ENCODE measurements around the gene MCAT.

MCAT gene

DNA sequence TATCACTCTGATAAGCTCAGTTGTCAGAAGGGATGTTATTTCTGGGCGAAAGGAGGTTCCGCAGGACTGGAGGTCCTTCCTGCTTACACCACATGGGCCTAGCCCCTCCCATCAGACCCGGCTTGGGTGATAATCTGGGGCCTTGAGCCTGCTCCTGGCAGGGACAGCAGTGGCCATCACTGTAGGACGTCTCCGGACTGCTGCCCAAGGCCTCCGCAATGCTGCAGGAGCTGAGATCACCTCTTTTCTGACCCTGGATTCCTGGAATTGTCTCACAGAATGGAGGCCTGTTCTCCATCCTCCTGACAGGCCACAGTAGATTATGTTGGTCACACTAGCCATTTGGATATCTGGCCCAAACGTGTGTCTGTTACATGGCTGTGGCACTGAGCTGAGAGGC is 41.9 kb downstream of the MCAT start:
- Histone ChIP-seq H2AK5ac (ENCODE audit: low read length) (no peak overlapping the region), H3K27ac (ENCODE audit: low read depth, low read length) (no peak overlapping the region), H3K9ac (ENCODE audit: low read length) (no peak overlapping the region), H4K5ac (ENCODE audit: low read length) (no peak overlapping the region), H2BK15ac (replicated peaks; ENCODE audit: low read depth) (no peak overlapping the region), H2BK120ac (ENCODE audit: low read depth, low read length) (no peak overlapping the region), H3K56ac (ENCODE audit: low read length) (no peak overlapping the region), H4K8ac (ENCODE audit: low read depth, low read length) (no peak overlapping the region), H3K79me1 (ENCODE audit: low read length) (no peaks in the 10 kb centered on the region), H3K4me3 (ENCODE audit: low read length) (no peak overlapping the region), H3K27me3 (ENCODE audit: insufficient read depth, low read length, poor library complexity) (no peaks in the 10 kb centered on the region), H3K23ac (ENCODE audit: low read length) (no peak overlapping the region), H3K36me3 (ENCODE audit: control insufficient read depth, insufficient read depth, low read length) (no peaks in the 10 kb centered on the region), H2BK5ac (ENCODE audit: low read length) (no peak overlapping the region), H3K18ac (ENCODE audit: low read length) (no peak overlapping the region), H3K4me2 (ENCODE audit: low read length) (no peak overlapping the region), H3K4me1 (ENCODE audit: control insufficient read depth, low read depth, low read length) (no peaks in the 10 kb centered on the region), H3K4ac (ENCODE audit: low read depth, low read length) (no peak overlapping the region), H3K79me2 (ENCODE audit: control insufficient read depth, insufficient read depth, low read length) (no peaks in the 10 kb centered on the region)
- DNase-seq = no peak
- WGBS (ENCODE audit: extremely low coverage, insufficient coverage, low lambda C conversion rate) = no CpG with 5 or more reads among the region's 7 CpGs

- no peak overlapping the region for H3K4me3 ChIP-seq (ENCODE audit: low read length)
- no CpG with 5 or more reads among the region's 5 CpGs for WGBS (ENCODE audit: extremely low coverage, insufficient coverage, low lambda C conversion rate)
These were observed 43.0 kb downstream of the MCAT start for GRCh38 chr22:43100225-43100624.

DNA sequence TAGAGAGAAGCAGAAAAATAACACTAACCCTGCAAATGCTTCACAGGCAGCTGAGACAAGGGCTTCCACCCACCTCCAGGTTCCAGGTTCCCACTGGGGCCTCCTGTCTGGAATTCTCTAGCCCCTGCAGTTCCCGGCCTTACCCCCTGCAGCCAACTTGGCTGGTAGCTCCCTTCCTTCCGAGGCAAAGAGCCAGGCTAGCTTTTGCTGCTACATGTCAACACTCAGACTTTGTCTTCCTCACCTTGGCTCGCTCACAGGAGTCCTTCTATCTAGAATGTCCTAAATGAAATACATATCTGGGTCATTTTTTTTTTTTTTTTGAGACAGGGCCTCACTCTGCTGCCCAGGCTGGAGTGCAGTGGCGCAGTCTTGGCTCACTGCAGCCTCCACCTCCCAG is 44.1 kb downstream of the MCAT start:
- Histone ChIP-seq H3K18ac (ENCODE audit: low read length) (no peak overlapping the region), H3K23ac (ENCODE audit: low read length) (no peak overlapping the region), H3K27ac (ENCODE audit: low read depth, low read length) (no peak overlapping the region), H3K4me2 (ENCODE audit: low read length) (no peak overlapping the region), H3K4me1 (ENCODE audit: control insufficient read depth, low read depth, low read length) (no peaks in the 10 kb centered on the region), H2BK120ac (ENCODE audit: low read depth, low read length) (no peak overlapping the region), H3K79me1 (ENCODE audit: low read length) (no peaks in the 10 kb centered on the region), H3K4ac (ENCODE audit: low read depth, low read length) (no peak overlapping the region), H3K56ac (ENCODE audit: low read length) (no peak overlapping the region), H2BK5ac (ENCODE audit: low read length) (no peak overlapping the region), H4K8ac (ENCODE audit: low read depth, low read length) (no peak overlapping the region), H3K27me3 (ENCODE audit: insufficient read depth, low read length, poor library complexity) (no peaks in the 10 kb centered on the region), H3K36me3 (ENCODE audit: control insufficient read depth, insufficient read depth, low read length) (no peaks in the 10 kb centered on the region), H3K79me2 (ENCODE audit: control insufficient read depth, insufficient read depth, low read length) (no peaks in the 10 kb centered on the region), H4K5ac (ENCODE audit: low read length) (no peak overlapping the region), H2BK15ac (replicated peaks; ENCODE audit: low read depth) (no peak overlapping the region), H3K9ac (ENCODE audit: low read length) (no peak overlapping the region), H3K4me3 (ENCODE audit: low read length) (no peak overlapping the region), H2AK5ac (ENCODE audit: low read length) (no peak overlapping the region)
- DNase-seq = no peak
- WGBS (ENCODE audit: extremely low coverage, insufficient coverage, low lambda C conversion rate) = no CpG with 5 or more reads among the region's 4 CpGs

More at GRCh38 chr22:43100225-43100624, 43.0 kb downstream of the MCAT start:
- Histone ChIP-seq H2AK5ac (ENCODE audit: low read length) (no peak overlapping the region), H2BK5ac (ENCODE audit: low read length) (no peak overlapping the region), H3K27ac (ENCODE audit: low read depth, low read length) (no peak overlapping the region), H3K9ac (ENCODE audit: low read length) (no peak overlapping the region), H3K27me3 (ENCODE audit: insufficient read depth, low read length, poor library complexity) (no peaks in the 10 kb centered on the region), H3K56ac (ENCODE audit: low read length) (no peak overlapping the region), H3K79me1 (ENCODE audit: low read length) (no peaks in the 10 kb centered on the region), H3K18ac (ENCODE audit: low read length) (no peak overlapping the region), H3K23ac (ENCODE audit: low read length) (no peak overlapping the region), H3K4ac (ENCODE audit: low read depth, low read length) (no peak overlapping the region), H4K8ac (ENCODE audit: low read depth, low read length) (no peak overlapping the region), H3K36me3 (ENCODE audit: control insufficient read depth, insufficient read depth, low read length) (no peaks in the 10 kb centered on the region), H3K4me1 (ENCODE audit: control insufficient read depth, low read depth, low read length) (no peaks in the 10 kb centered on the region), H2BK120ac (ENCODE audit: low read depth, low read length) (no peak overlapping the region), H4K5ac (ENCODE audit: low read length) (no peak overlapping the region), H3K79me2 (ENCODE audit: control insufficient read depth, insufficient read depth, low read length) (no peaks in the 10 kb centered on the region), H2BK15ac (replicated peaks; ENCODE audit: low read depth) (no peak overlapping the region), H3K4me2 (ENCODE audit: low read length) (no peak overlapping the region)
- no peak for DNase-seq

DNA sequence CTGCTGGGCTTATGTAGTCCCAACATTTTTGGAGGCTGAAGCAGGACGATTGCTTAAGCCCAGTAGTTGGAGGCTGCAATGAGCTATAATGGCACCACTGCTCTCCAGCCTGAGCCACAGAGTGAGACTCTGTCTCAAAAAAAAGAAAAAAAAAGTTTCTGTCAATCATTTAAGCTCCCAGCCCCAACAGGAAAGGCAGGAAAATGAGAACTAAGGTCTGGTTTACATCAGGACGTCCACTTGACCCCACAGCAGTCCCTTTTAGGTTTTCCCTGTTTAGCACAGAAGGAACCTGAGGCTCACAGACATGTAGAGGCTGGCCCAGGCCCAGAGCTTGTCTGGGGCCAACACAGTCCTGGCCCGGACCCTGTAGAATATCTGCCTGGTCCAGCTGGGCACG is 44.8 kb downstream of the MCAT start:
- Histone ChIP-seq H4K5ac (ENCODE audit: low read length) (no peak overlapping the region), H4K8ac (ENCODE audit: low read depth, low read length) (no peak overlapping the region), H2BK15ac (replicated peaks; ENCODE audit: low read depth) (no peak overlapping the region), H2BK5ac (ENCODE audit: low read length) (no peak overlapping the region), H2AK5ac (ENCODE audit: low read length) (no peak overlapping the region), H3K4me3 (ENCODE audit: low read length) (no peak overlapping the region), H3K56ac (ENCODE audit: low read length) (no peak overlapping the region), H3K4ac (ENCODE audit: low read depth, low read length) (no peak overlapping the region), H3K36me3 (ENCODE audit: control insufficient read depth, insufficient read depth, low read length) (no peaks in the 10 kb centered on the region), H3K27ac (ENCODE audit: low read depth, low read length) (no peak overlapping the region), H3K9ac (ENCODE audit: low read length) (no peak overlapping the region), H3K23ac (ENCODE audit: low read length) (no peak overlapping the region), H3K79me1 (ENCODE audit: low read length) (no peaks in the 10 kb centered on the region), H3K18ac (ENCODE audit: low read length) (no peak overlapping the region), H3K27me3 (ENCODE audit: insufficient read depth, low read length, poor library complexity) (no peaks in the 10 kb centered on the region), H2BK120ac (ENCODE audit: low read depth, low read length) (no peak overlapping the region), H3K4me1 (ENCODE audit: control insufficient read depth, low read depth, low read length) (no peaks in the 10 kb centered on the region), H3K79me2 (ENCODE audit: control insufficient read depth, insufficient read depth, low read length) (no peaks in the 10 kb centered on the region), H3K4me2 (ENCODE audit: low read length) (no peak overlapping the region)
- no CpG with 5 or more reads among the region's 4 CpGs for WGBS (ENCODE audit: extremely low coverage, insufficient coverage, low lambda C conversion rate)
- no peak for DNase-seq

DNA sequence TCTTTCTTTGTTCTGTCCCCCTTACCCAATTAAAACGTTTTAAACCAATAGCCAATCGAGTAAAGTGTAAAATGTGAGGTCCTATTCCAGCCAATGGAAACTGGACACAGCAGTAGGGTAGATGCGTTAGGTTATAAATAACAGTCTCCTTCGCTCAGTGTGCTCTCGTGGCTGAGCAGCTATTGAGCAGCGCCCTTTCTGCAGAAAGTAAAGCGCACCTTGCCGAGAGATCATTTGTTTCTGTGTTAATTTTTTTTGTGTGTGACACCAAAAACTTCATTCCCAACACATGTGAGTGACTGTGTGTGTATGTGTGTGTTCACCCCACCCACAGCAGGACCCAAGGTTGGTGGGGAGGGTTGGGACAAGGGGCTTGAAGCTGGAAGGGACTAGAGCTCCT is 46.8 kb downstream of the MCAT start:
- Histone ChIP-seq H2BK15ac (replicated peaks; ENCODE audit: low read depth) (no peak overlapping the region), H3K27ac (ENCODE audit: low read depth, low read length) (no peak overlapping the region), H4K5ac (ENCODE audit: low read length) (no peak overlapping the region), H3K79me2 (ENCODE audit: control insufficient read depth, insufficient read depth, low read length) (no peaks in the 10 kb centered on the region), H3K56ac (ENCODE audit: low read length) (no peak overlapping the region), H3K4ac (ENCODE audit: low read depth, low read length) (no peak overlapping the region), H3K4me1 (ENCODE audit: control insufficient read depth, low read depth, low read length) (no peaks in the 10 kb centered on the region), H2BK5ac (ENCODE audit: low read length) (no peak overlapping the region), H3K4me3 (ENCODE audit: low read length) (no peak overlapping the region), H3K18ac (ENCODE audit: low read length) (no peak overlapping the region), H3K36me3 (ENCODE audit: control insufficient read depth, insufficient read depth, low read length) (no peaks in the 10 kb centered on the region), H2BK120ac (ENCODE audit: low read depth, low read length) (no peak overlapping the region), H2AK5ac (ENCODE audit: low read length) (no peak overlapping the region), H3K9ac (ENCODE audit: low read length) (no peak overlapping the region), H3K27me3 (ENCODE audit: insufficient read depth, low read length, poor library complexity) (no peaks in the 10 kb centered on the region), H3K79me1 (ENCODE audit: low read length) (no peaks in the 10 kb centered on the region), H3K4me2 (ENCODE audit: low read length) (no peak overlapping the region), H4K8ac (ENCODE audit: low read depth, low read length) (no peak overlapping the region), H3K23ac (ENCODE audit: low read length) (no peak overlapping the region)
- no peak for DNase-seq
- WGBS (ENCODE audit: extremely low coverage, insufficient coverage, low lambda C conversion rate) = no CpG with 5 or more reads among the region's 8 CpGs

GRCh38 chr22:43094551-43094950 is 48.6 kb downstream of the MCAT start:
- no peaks in the 10 kb centered on the region for H3K4me1 ChIP-seq (ENCODE audit: control insufficient read depth, low read depth, low read length)
- no CpG with 5 or more reads among the region's 4 CpGs for WGBS (ENCODE audit: extremely low coverage, insufficient coverage, low lambda C conversion rate)
- H3K4ac ChIP-seq (ENCODE audit: low read depth, low read length) = no peak overlapping the region
- H3K9ac ChIP-seq (ENCODE audit: low read length) = no peak overlapping the region
- H3K18ac ChIP-seq (ENCODE audit: low read length) = no peak overlapping the region
- no peaks in the 10 kb centered on the region for H3K79me1 ChIP-seq (ENCODE audit: low read length)
- H3K56ac ChIP-seq (ENCODE audit: low read length) = no peak overlapping the region
- no peak for DNase-seq
- no peak overlapping the region for H3K27ac ChIP-seq (ENCODE audit: low read depth, low read length)
- H2BK15ac ChIP-seq (replicated peaks; ENCODE audit: low read depth) = no peak overlapping the region
- H4K5ac ChIP-seq (ENCODE audit: low read length) = no peak overlapping the region
- no peaks in the 10 kb centered on the region for H3K79me2 ChIP-seq (ENCODE audit: control insufficient read depth, insufficient read depth, low read length)
- H3K4me3 ChIP-seq (ENCODE audit: low read length) = no peak overlapping the region
- no peaks in the 10 kb centered on the region for H3K27me3 ChIP-seq (ENCODE audit: insufficient read depth, low read length, poor library complexity)
- no peak overlapping the region for H2AK5ac ChIP-seq (ENCODE audit: low read length)
- no peak overlapping the region for H2BK120ac ChIP-seq (ENCODE audit: low read depth, low read length)
- H4K8ac ChIP-seq (ENCODE audit: low read depth, low read length) = no peak overlapping the region
- H2BK5ac ChIP-seq (ENCODE audit: low read length) = no peak overlapping the region
- no peaks in the 10 kb centered on the region for H3K36me3 ChIP-seq (ENCODE audit: control insufficient read depth, insufficient read depth, low read length)
- no peak overlapping the region for H3K23ac ChIP-seq (ENCODE audit: low read length)
- no peak overlapping the region for H3K4me2 ChIP-seq (ENCODE audit: low read length)
